B cell (primary cell): Measurements from ENCODE around the gene ZSCAN10. TPM values are rescaled to one million over a fixed set of nuclear protein-coding genes. Genes with fewer than 3 reads are reported as not detected.
"Not testable (repeated sequence)": the region's sequence is repeated elsewhere in the genome, so short reads cannot be mapped to it uniquely, and the experiment has no call there.

ENCODE experiments used
- ATAC-seq: fragments of 200-7000 bp; cut with Tn5 transposase; one replicate; pipeline ENCODE4 v1.10.0; 2021; ENCODE audit warnings: low read depth, mild to moderate bottlenecking, moderate number of reproducible peaks, moderate library complexity
- CTCF ChIA-PET: fragments of 350-600 bp; sonication (Branson Sonifier 250); formaldehyde crosslinking; loops from one replicate; lab custom pipeline; 2021; ENCODE audit warnings: antibody characterized with exemption, inconsistent platforms; lab: Charles Lee
- POLR2A ChIA-PET: fragments of 350-600 bp; sonication (Branson Sonifier 250); formaldehyde crosslinking; loops from one replicate; lab custom pipeline; 2021; ENCODE audit warnings: antibody characterized with exemption; lab: Charles Lee
- DNase-seq: peaks from one replicate; pipeline ENCODE4 v3.0.0; 2013
- H2AFZ ChIP-seq: 2 replicates; pipeline ENCODE4 v1.6.1; 2012; ENCODE audit warnings: mild to moderate bottlenecking, low read depth, low read length; ENCODE audit not compliant: insufficient read depth, poor library complexity, severe bottlenecking
- H3K27ac ChIP-seq, 2 donors: 1 replicate in 1 of 2; 2 replicates in 1 of 2; pipeline ENCODE4 v1.5.1; 2012 to 2013; ENCODE audit warnings: low read length in 2 of 2, mild to moderate bottlenecking in 2 of 2, moderate library complexity in 1 of 2
- H3K27me3 ChIP-seq, 4 experiments: fragments of 200-600 bp in 1 of 4; sonication (generic) in 1 of 4; replicated peaks in 1 of 4; 1 replicate in 2 of 4; 2 replicates in 2 of 4; pipeline versions ENCODE4 v1.6.1 to v1.7.0; 2013 to 2016; ENCODE audit warnings: low read length in 3 of 4, mild to moderate bottlenecking in 2 of 4, mixed read lengths in 1 of 4, moderate library complexity in 1 of 4; ENCODE audit not compliant: insufficient read depth in 4 of 4, control insufficient read depth in 3 of 4; ENCODE audit errors: control extremely low read depth in 1 of 4
- H3K36me3 ChIP-seq, 2 experiments: replicated peaks in 1 of 2; 1 replicate in 1 of 2; 2 replicates in 1 of 2; pipeline versions ENCODE4 v1.6.1 to v1.7.1; 2013; ENCODE audit warnings: low read length in 1 of 2; ENCODE audit not compliant: insufficient read depth in 2 of 2, control insufficient read depth in 1 of 2; ENCODE audit errors: control extremely low read depth in 1 of 2, extremely low read depth in 1 of 2
- H3K4me1 ChIP-seq, 2 donors: fragments of 200-600 bp in 1 of 2; sonication (generic) in 1 of 2; 1 replicate in 1 of 2; 2 replicates in 1 of 2; pipeline versions ENCODE4 v1.5.1 to v1.6.1; 2013 to 2017; ENCODE audit warnings: low read length in 2 of 2; ENCODE audit not compliant: control insufficient read depth in 2 of 2, insufficient read depth in 2 of 2
- H3K4me2 ChIP-seq: replicated peaks from 2 replicates; pipeline ENCODE3; 2012; ENCODE audit warnings: mild to moderate bottlenecking, low read depth, low read length; ENCODE audit not compliant: poor library complexity, severe bottlenecking
- H3K4me3 ChIP-seq, 5 experiments: fragments of 200-600 bp in 1 of 5; sonication (generic) in 1 of 5; 1 replicate in 3 of 5; 2 replicates in 2 of 5; pipeline versions ENCODE4 v1.5.1 to v1.7.0; 2011 to 2016; ENCODE audit warnings: low read length in 4 of 5, mild to moderate bottlenecking in 4 of 5, low read depth in 2 of 5, control low read depth in 1 of 5, moderate library complexity in 1 of 5; ENCODE audit not compliant: insufficient read depth in 1 of 5; ENCODE audit errors: control extremely low read depth in 1 of 5, extremely low read depth in 1 of 5
- H3K79me2 ChIP-seq: fragments of 200-600 bp; sonication (generic); one replicate; pipeline ENCODE4 v1.6.0; 2016; ENCODE audit warnings: low read length; ENCODE audit not compliant: control insufficient read depth, insufficient read depth
- H3K9ac ChIP-seq: fragments of 200-600 bp; sonication (generic); 2 replicates; pipeline ENCODE4 v1.6.1; 2017; ENCODE audit warnings: mild to moderate bottlenecking, low read length, moderate library complexity
- H3K9me3 ChIP-seq, 3 donors: one replicate each; pipeline versions ENCODE4 v1.6.1 to v1.7.1; 2013; ENCODE audit warnings: low read length in 2 of 3; ENCODE audit not compliant: control insufficient read depth in 2 of 3, insufficient read depth in 1 of 3; ENCODE audit errors: control extremely low read depth in 1 of 3
- H4K20me1 ChIP-seq: 2 replicates; pipeline ENCODE4 v1.6.0; 2012; ENCODE audit warnings: mild to moderate bottlenecking, low read length; ENCODE audit not compliant: insufficient read depth, control insufficient read depth, poor library complexity, severe bottlenecking
- H3K27ac Mint-ChIP-seq: one replicate; pipeline ENCODE4 v1.8.0; 2021; ENCODE audit warnings: mixed read lengths
- H3K27me3 Mint-ChIP-seq: one replicate; pipeline ENCODE4 v1.8.0; 2021; ENCODE audit warnings: mixed read lengths
- H3K4me1 Mint-ChIP-seq: one replicate; pipeline ENCODE4 v1.8.0; 2021; ENCODE audit warnings: mixed read lengths
- H3K4me3 Mint-ChIP-seq: one replicate; pipeline ENCODE4 v1.8.0; 2021; ENCODE audit warnings: mixed read lengths
- H3K9me3 Mint-ChIP-seq: one replicate; pipeline ENCODE4 v1.8.0; 2022; ENCODE audit warnings: mixed read lengths; ENCODE audit not compliant: insufficient read depth
- WGBS: methylation state at CpG from one replicate; pipeline ENCODE4 v1.1.5; 2013; ENCODE audit warnings: missing lambda C conversion rate; ENCODE audit not compliant: insufficient coverage; 5-methylcytosine and 5-hydroxymethylcytosine counted together
- intact Hi-C: fragments of 100-400 bp; cut with micrococcal nuclease; formaldehyde crosslinking; loops from one replicate; pipeline ENCODE4 v1.10.0; 2022
- polyA plus RNA-seq: library from polyadenylated mRNA; depleted of rRNA; stranded (reverse); fragments of >200 nt; gene quantifications from 2 replicates; pipeline ENCODE4 v1.2.3, GENCODE V29; 2012
- total RNA-seq, 2 donors: library from RNA; stranded (reverse); fragments of 120-200 nt in 1 of 2; gene quantifications; 1 replicate in 1 of 2; 2 replicates in 1 of 2; pipeline versions ENCODE4 v1.2.3 to v1.2.4, GENCODE V29; 2013 to 2022
- TF ChIP-seq, protein P1 (sequence below): fragments of 200-600 bp; IDR thresholded peaks from one replicate; pipeline ENCODE4 v1.8.0; 2022; ENCODE audit warnings: antibody characterized with exemption, mild to moderate bottlenecking

ZSCAN10 gene
- total and polyA plus RNA-seq, 2 donors (not counting 1 experiment from before 2014, with no cell fraction given): not detected

- H3K4me2 ChIP-seq: peak overlapping the region; percentile 33
- peaks cover 26% of the 10 kb centered on the region for H3K4me1 Mint-ChIP-seq
- intact Hi-C loops: no loop called here
Observed at GRCh38 chr16:3054965-3055733, 43.9 kb downstream of the ZSCAN10 start.

GRCh38 chr16:3053330-3053710 lies 45.8 kb downstream of the ZSCAN10 start:
- H3K4me2 ChIP-seq, H3K79me2 ChIP-seq, H3K9me3 ChIP-seq, H3K4me3 ChIP-seq, H3K36me3 ChIP-seq, H3K27ac Mint-ChIP-seq, H3K27me3 Mint-ChIP-seq, POLR2A ChIA-PET, H3K27ac ChIP-seq, intact Hi-C loops, H2AFZ ChIP-seq, H3K9ac ChIP-seq, ATAC-seq, H3K4me3 Mint-ChIP-seq, H3K9me3 Mint-ChIP-seq, H4K20me1 ChIP-seq, CTCF ChIA-PET, DNase-seq: not testable (repeated sequence)
- peaks cover 17% of the 10 kb centered on the region for H3K4me1 Mint-ChIP-seq
- Histone ChIP-seq H3K27me3 (peaks cover 0 to 14% (median 5%) of the 10 kb centered on the region in 4 experiments), H3K4me1 (peaks cover 12 to 14% of the 10 kb centered on the region in 2 donors)
- WGBS: 98% methylated on average over 6 of the region's 13 CpGs

More at GRCh38 chr16:3054965-3055733, 43.9 kb downstream of the ZSCAN10 start:
- 47% methylated on average over 14 of the region's 17 CpGs for whole genome bisulfite sequencing
- Histone ChIP-seq H3K27ac (no peak overlapping the region), H3K36me3 (no peaks in the 10 kb centered on the region), H3K27me3 (peaks cover 0 to 8% (median 0%) of the 10 kb centered on the region in 4 experiments), H3K4me1 (peaks cover 20 to 22% of the 10 kb centered on the region in 2 donors), H3K4me3 (peak overlapping the region in 1 of 5 experiments; percentile 12), H2AFZ (no peak overlapping the region), H3K79me2 (no peaks in the 10 kb centered on the region), H4K20me1 (no peaks in the 10 kb centered on the region), H3K9ac (no peak overlapping the region), H3K9me3 (no peaks in the 10 kb centered on the region)
- TF ChIP-seq, protein P1, sequence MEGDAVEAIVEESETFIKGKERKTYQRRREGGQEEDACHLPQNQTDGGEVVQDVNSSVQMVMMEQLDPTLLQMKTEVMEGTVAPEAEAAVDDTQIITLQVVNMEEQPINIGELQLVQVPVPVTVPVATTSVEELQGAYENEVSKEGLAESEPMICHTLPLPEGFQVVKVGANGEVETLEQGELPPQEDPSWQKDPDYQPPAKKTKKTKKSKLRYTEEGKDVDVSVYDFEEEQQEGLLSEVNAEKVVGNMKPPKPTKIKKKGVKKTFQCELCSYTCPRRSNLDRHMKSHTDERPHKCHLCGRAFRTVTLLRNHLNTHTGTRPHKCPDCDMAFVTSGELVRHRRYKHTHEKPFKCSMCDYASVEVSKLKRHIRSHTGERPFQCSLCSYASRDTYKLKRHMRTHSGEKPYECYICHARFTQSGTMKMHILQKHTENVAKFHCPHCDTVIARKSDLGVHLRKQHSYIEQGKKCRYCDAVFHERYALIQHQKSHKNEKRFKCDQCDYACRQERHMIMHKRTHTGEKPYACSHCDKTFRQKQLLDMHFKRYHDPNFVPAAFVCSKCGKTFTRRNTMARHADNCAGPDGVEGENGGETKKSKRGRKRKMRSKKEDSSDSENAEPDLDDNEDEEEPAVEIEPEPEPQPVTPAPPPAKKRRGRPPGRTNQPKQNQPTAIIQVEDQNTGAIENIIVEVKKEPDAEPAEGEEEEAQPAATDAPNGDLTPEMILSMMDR: no peak
- peak overlapping the region; percentile 11 for H3K4me3 Mint-ChIP-seq
- ChIA-PET POLR2A (no interaction called here), CTCF (interaction anchor here (0.6 to 6.5 kb wide), 4 partner anchors 22 to 72 kb away, joined by 3 to 140 read pairs (median 4); no protein-coding TSS in a partner anchor)
- ATAC-seq: no peak
- H3K27ac Mint-ChIP-seq: no peak overlapping the region
- H3K27me3 Mint-ChIP-seq: no peaks in the 10 kb centered on the region
- DNase-seq: no peak
- no peaks in the 10 kb centered on the region for H3K9me3 Mint-ChIP-seq

GRCh38 chr16:3052571-3053329 lies 46.3 kb downstream of the ZSCAN10 start:
- H3K4me2 ChIP-seq, H3K4me1 ChIP-seq, H3K36me3 ChIP-seq, H3K4me3 ChIP-seq, H4K20me1 ChIP-seq, H3K9me3 ChIP-seq, H3K4me3 Mint-ChIP-seq, POLR2A ChIA-PET, H2AFZ ChIP-seq, ATAC-seq, intact Hi-C loops, DNase-seq, H3K9me3 Mint-ChIP-seq, H3K9ac ChIP-seq, CTCF ChIA-PET, H3K27ac Mint-ChIP-seq, H3K27ac ChIP-seq, H3K79me2 ChIP-seq: not testable (repeated sequence)
- H3K27me3 Mint-ChIP-seq: peaks cover 11% of the 10 kb centered on the region
- 33% methylated on average over 1 of the region's 12 CpGs for WGBS
- H3K27me3 ChIP-seq: peaks cover 0 to 20% (median 8%) of the 10 kb centered on the region in 4 experiments
- H3K4me1 Mint-ChIP-seq: peaks cover 17% of the 10 kb centered on the region
